Measurements from ENCODE around the gene ZNF134.

ZNF134 gene

DNA sequence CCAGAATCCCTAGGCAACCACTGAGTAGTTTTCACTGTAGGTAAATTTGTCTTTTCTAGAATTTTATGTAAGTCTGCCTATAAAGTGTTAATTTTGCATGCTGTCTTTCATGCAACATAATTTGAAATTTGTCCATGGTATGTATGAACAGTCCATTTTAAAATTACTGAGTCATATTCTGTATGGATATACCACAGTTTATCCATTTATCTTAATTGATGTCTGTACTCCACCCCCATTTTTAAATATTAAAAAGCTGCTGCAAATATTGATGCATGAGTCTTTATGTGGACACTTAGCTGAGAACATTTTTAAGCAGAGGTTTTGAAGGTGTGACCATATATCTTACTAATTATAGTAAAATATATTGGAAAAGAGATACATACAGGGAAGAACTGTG is 9.0 kb downstream of the ZNF134 start:
- Histone ChIP-seq H3K4me3 (ENCODE audit: low read depth, low read length) (no peak overlapping the region), H3K27me3 (replicated peaks) (no peaks in the 10 kb centered on the region), H3K36me3 (replicated peaks) (peaks cover 48% of the 10 kb centered on the region), H3K27ac (no peak overlapping the region)
- in situ Hi-C loops (cut with HindIII; ENCODE audit: low pct_ligation_motif_present, low sequenced_read_pairs) = no loop called here
- no peak for DNase-seq
- TF ChIP-seq CTCF (IDR thresholded peaks at IDR 0.05; ENCODE audit: low read depth, low read length, missing control alignments) = no peak

DNA sequence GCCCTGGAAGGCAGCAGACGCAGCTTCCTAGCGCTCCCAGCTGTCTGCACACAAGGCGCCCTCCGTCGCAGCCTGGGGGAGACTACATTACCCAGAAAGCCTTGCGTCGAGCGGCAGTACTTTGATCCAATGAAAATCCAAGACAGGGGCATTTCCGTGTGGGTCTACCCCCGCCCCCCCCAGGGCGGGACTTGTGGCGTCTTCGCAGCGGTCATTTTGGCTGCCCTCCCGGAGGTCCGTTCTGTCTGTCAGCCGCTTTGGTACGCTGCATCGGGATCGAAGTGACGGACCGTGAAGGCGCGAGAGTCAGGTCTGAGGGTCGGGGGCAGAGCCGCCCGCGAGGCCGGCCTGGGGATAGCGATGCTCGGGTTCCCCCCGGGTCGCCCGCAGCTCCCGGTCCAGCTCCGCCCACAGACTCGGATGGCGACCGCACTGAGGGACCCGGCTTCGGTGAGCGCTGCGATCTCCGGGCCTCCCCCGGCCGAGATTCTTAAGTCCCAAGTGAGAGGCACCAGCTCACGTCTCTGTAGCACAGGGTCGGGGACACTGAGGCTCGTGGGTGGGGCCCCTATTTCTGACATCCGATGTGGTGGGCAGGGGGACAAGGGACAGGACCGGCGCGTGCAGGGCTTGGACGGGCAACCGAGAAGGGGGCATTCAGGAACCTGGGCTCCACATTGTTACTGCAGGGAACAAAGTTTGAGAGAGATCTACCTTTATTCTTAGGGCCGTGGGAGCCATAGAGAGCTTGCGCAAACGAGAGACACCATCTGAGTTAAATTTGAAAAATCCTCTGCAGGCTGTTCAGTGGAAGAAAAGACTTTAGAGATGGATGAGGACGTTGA is 19.2 kb downstream of the ZNF134 start, which contains the start of gene ZNF211:
Gene ZNF211 (plus strand): TSS at position 182 of the 845 bp plus-strand sequence. CDS start 179 bp downstream, at position 361.
- DNase-seq = peak; percentile 95
- Histone ChIP-seq H3K27ac (peak within 1 kb of the TSS; percentile 69), H3K36me3 (replicated peaks) (peaks cover 11% of the 10 kb centered on the region), H3K27me3 (replicated peaks) (no peaks in the 10 kb centered on the region), H3K4me3 (ENCODE audit: low read depth, low read length) (peak within 1 kb of the TSS; percentile 91)
- no peak for TF ChIP-seq CTCF (IDR thresholded peaks at IDR 0.05; ENCODE audit: low read depth, low read length, missing control alignments)
- in situ Hi-C loops (cut with HindIII; ENCODE audit: low pct_ligation_motif_present, low sequenced_read_pairs) = no loop called here

GRCh38 chr19:57633832-57634131 is 19.7 kb downstream of the ZNF134 start:
- in situ Hi-C loops (cut with HindIII; ENCODE audit: low pct_ligation_motif_present, low sequenced_read_pairs) = no loop called here
- H3K27ac ChIP-seq = no peak overlapping the region
- TF ChIP-seq CTCF (IDR thresholded peaks at IDR 0.05; ENCODE audit: low read depth, low read length, missing control alignments) = no peak

DNA sequence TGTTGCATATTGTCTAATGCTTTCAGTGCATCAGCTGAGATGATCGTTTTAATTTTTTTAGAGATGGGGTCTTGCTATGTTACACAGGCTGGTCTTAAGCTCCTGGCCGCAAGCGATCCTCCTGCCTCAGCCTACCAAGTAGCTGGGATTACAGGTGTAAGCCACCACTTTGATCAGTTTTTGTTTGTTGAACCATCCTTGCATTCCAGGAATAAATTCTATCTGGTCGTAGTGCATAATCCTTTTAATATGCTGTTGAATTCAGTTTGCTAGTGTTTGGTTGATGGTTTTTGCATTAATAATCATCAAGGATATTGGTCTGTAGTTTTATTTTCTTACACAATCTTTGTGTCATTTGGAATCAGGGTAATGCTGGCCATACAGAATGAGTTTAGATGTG is 23.3 kb downstream of the ZNF134 start:
- in situ Hi-C loops (cut with HindIII; ENCODE audit: low pct_ligation_motif_present, low sequenced_read_pairs) = no loop called here
- peaks cover 41% of the 10 kb centered on the region for H3K36me3 ChIP-seq (replicated peaks)

More at GRCh38 chr19:57633832-57634131, 19.7 kb downstream of the ZNF134 start:
- peak overlapping the region; percentile 91 for H3K4me3 ChIP-seq (ENCODE audit: low read depth, low read length)
- peaks cover 11% of the 10 kb centered on the region for H3K36me3 ChIP-seq (replicated peaks)
- no peak for DNase-seq
- no peaks in the 10 kb centered on the region for H3K27me3 ChIP-seq (replicated peaks)

GRCh38 chr19:57641715-57642234 is 27.7 kb downstream of the ZNF134 start:
- peaks cover 31% of the 10 kb centered on the region for H3K36me3 ChIP-seq (replicated peaks)
- no peak overlapping the region for H3K4me3 ChIP-seq (ENCODE audit: low read depth, low read length)
- H3K27ac ChIP-seq = no peak overlapping the region
- TF ChIP-seq CTCF (IDR thresholded peaks at IDR 0.05; ENCODE audit: low read depth, low read length, missing control alignments) = no peak
- H3K27me3 ChIP-seq (replicated peaks) = no peaks in the 10 kb centered on the region
- in situ Hi-C loops (cut with HindIII; ENCODE audit: low pct_ligation_motif_present, low sequenced_read_pairs) = no loop called here
- no peak for DNase-seq

More for the DNA sequence above, 23.3 kb downstream of the ZNF134 start:
- no peak overlapping the region for H3K4me3 ChIP-seq (ENCODE audit: low read depth, low read length)
- no peaks in the 10 kb centered on the region for H3K27me3 ChIP-seq (replicated peaks)
- no peak for TF ChIP-seq CTCF (IDR thresholded peaks at IDR 0.05; ENCODE audit: low read depth, low read length, missing control alignments)
- DNase-seq = no peak
- no peak overlapping the region for H3K27ac ChIP-seq

All from brain microvascular endothelial cell (primary cell).